ENCODE results near the gene TMEM131.

TMEM131 gene

GRCh38 chr2:98020516-98020915, 24.8 kb upstream of the TMEM131 start:
- DNase-seq (ENCODE audit: low read depth), result no peak

GRCh38 chr2:98016908-98017670, 21.3 kb upstream of the TMEM131 start:
- DNase-seq (ENCODE audit: low read depth), result no peak

GRCh38 chr2:98015671-98016070, 19.9 kb upstream of the TMEM131 start:
- DNase-seq (ENCODE audit: low read depth), result no peak

- no peak for DNase-seq (ENCODE audit: low read depth)
Measured at GRCh38 chr2:98014379-98014778, 18.6 kb upstream of the TMEM131 start.

GRCh38 chr2:98013407-98014042, 17.8 kb upstream of the TMEM131 start:
- DNase-seq (ENCODE audit: low read depth), result peak; percentile 34

GRCh38 chr2:98012561-98012991, 16.8 kb upstream of the TMEM131 start:
- DNase-seq (ENCODE audit: low read depth), result peak; percentile 46

- no peak for DNase-seq (ENCODE audit: low read depth)
Measured at GRCh38 chr2:98009887-98010760, 14.4 kb upstream of the TMEM131 start.

- no peak for DNase-seq (ENCODE audit: low read depth)
Measured at GRCh38 chr2:98008415-98008814, 12.7 kb upstream of the TMEM131 start.

GRCh38 chr2:98006378-98006777, 10.6 kb upstream of the TMEM131 start:
- DNase-seq (ENCODE audit: low read depth), result no peak

- DNase-seq (ENCODE audit: low read depth), result no peak
Measured at GRCh38 chr2:98004613-98005012, 8.9 kb upstream of the TMEM131 start.

- DNase-seq (ENCODE audit: low read depth), result no peak
Measured at GRCh38 chr2:98004047-98004446, 8.3 kb upstream of the TMEM131 start.

GRCh38 chr2:97999536-97999935, 3.8 kb upstream of the TMEM131 start:
- DNase-seq (ENCODE audit: low read depth), result no peak

- no peak for DNase-seq (ENCODE audit: low read depth)
Measured at GRCh38 chr2:97998431-97999005, 2.8 kb upstream of the TMEM131 start.

GRCh38 chr2:97997784-97998392, 2.1 kb upstream of the TMEM131 start:
- no peak for DNase-seq (ENCODE audit: low read depth)

- DNase-seq (ENCODE audit: low read depth), result no peak
Measured at GRCh38 chr2:97996679-97997078, 931 bp upstream of the TMEM131 start.

GRCh38 chr2:97995026-97995733, 568 bp downstream of the TMEM131 start:
- DNase-seq (ENCODE audit: low read depth), result peak; percentile 52

- DNase-seq (ENCODE audit: low read depth), result no peak
Measured at GRCh38 chr2:97994476-97994875, 1.3 kb downstream of the TMEM131 start.

- DNase-seq (ENCODE audit: low read depth), result no peak
Measured at GRCh38 chr2:97993926-97994325, 1.8 kb downstream of the TMEM131 start.

- no peak for DNase-seq (ENCODE audit: low read depth)
Measured at GRCh38 chr2:97992836-97993825, 2.6 kb downstream of the TMEM131 start.

Measured in activated T-cell treated with anti-CD3 and anti-CD28 coated beads for 48 hours (primary cell).